ENCODE measurements around the gene ZNF282.
A peak's percentile ranks its signal among the peaks of the same experiment; 100 is the strongest.

Gene ZNF282

DNA sequence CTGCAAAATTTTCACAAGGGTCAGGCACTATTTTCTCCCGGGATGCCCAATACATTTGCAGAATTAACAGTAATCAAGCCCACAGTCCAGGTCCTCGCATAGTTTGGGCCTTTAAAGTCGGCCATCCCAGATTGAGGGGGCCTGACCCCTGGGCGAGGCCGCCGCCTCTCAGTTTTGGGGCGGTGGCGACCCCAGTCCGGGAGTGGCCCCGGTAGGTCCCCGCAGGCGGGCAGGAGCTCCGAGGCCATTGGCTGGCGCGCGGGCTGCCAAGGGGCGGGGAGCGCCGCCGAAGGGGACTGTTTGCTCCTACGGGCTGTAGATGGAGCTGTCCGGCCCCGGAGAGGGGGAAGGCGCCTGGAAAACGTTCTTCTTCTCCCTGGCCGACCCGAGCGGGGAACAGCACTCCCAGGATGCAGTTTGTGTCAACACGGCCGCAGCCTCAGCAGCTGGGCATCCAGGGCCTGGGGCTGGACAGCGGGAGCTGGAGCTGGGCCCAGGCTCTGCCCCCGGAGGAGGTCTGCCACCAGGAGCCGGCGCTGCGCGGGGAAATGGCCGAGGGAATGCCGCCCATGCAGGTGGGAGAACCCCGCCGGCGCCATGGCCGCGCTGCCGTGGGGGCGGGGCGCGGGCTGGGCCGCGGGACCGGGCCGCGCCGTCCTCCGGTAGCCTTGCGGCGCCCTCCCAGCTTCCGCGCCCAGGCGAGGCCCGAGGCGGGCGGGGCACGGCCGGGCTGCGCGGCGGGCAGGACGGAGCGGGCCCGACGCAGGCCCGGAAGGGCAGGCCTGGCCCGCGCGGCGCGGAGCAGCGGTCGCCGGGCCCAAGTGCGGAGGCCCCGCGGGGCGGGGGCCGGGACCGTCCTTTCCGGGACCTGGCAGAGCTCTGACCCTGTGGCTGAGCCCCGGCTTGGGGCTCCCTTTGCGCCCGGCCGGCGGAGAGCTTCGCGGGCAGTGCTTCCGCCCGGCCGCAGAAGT lies at the start of gene ZNF282:
ZNF282 (plus strand) TSS at position 367 of the 971 bp plus-strand sequence; CDS start at position 411, 44 bp downstream.
- DNase-seq = peak; percentile 85 to 94 (median 89)

DNA sequence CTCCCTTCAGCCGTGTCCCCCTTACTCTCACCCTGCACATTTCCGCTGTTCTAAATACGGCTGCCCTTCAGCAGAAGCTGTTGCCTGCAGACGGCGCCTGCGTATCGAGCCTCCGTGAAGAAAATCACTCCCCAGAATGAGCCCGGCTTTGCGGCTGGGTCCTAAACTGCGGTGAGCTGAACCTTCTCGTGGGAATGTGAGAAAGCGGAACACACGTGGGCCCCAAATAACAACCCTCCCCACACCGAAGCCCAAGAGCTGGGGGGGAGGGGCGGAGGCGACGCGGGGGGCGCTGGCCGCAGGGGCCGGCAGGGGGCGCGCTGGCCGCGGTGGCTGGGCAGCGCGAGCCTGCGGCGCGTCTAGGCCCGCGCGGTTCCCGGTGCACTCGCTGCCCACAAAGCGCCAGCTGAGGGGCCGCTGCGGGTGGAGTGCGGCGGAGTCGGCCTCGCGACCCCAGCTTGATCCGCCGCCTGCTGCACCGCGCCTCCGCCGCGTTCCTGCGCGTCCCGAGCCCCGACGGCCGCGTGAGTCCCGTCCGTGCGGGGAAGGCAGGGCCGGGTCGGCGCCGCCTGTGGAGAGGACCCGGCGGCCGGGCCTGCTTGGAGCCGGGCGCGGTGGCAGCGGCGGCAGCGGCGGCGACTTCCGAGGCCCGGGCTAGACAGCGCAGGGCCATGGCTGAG lies 48.1 kb upstream of the ZNF282 start, which contains the start of gene ZNF398:
ZNF398 (plus strand) TSS at position 382 of the 680 bp plus-strand sequence; CDS start at position 672, 290 bp downstream.
- peak; percentile 81 to 96 (median 92) for DNase-seq

DNA sequence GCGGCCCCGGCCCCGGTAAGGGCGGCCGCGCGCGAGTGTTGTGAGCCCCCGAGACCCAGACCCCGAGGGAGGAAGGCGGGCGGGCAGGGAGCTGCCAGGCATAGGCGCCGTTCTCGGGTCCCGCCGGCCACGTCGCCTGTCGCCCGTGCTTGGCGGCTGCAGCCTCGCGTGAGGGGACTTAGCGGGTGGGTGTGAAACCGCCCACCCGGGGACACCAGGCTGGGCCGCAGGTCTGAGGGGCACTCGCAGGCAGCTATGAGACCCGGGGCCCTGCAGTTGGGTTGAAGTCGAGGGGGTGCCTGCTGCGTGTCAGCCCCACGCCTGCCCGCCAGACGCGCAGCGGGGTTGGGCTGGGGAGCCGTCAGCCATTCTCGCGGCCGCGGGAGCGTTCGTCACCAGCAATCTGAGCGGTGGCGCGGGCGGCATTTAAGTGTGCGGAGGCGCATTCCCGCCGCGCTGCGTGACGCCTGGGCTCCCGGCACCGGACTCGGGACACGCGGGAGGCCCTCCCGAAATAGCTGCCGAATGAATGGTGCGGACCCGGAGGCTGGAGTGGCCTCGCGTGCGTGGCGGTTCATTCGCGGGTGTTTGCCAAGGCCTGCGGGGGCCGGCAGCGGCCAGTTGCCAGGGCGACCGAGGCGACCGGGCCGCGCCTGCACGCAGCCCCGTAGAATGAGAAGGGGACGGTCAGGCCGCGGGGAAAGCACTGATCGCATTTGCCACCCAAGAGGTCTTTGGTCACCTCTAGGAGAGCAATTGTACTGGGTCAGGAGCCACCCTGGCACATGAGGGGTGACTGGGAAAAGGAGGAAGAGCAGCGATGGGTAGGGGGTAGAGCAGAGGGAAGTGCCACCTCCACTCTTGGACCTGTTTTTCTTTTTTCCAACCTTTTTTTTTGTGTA lies 47.3 kb upstream of the ZNF282 start:
- peak; percentile 71 to 87 (median 81) for DNase-seq

DNA sequence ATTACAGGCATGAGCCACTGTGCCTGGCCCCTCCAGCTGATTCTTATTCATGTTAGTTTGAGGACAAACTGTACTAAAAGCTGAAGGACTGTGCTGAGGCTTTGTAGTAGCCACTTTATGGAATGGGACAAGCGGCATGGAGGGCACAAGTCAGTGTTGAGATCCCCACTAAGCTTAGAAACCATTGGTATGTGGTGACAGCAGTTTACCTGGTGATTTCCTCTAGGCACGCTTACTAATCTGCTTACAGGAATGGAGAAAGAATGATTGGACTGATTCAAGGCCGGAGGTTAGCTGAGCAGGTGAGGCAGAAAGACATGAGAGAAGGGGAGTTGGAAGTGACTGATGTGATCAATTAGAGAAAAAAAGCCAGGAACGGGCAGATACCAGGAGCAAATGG lies 44.4 kb upstream of the ZNF282 start:
- DNase-seq = no peak

DNA sequence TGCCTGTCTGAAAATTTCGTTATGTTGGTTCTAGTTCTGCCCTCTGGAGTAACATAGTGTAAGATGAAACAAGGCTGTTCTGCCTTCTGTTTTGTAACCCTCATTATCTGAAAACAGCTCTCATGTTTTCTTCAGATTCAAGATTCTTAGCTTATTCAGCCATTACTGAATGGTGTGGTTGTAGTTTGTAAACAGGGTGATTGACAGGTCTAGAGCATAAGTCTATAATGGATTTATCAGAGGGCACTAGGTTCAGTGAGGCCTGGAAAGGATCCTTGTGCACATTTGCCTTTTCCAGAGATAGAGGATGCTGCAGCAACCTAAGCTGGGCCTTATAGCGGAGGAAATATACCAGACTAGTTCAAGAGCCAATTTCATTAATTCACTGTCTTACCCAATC lies 42.0 kb upstream of the ZNF282 start:
- DNase-seq = no peak

DNA sequence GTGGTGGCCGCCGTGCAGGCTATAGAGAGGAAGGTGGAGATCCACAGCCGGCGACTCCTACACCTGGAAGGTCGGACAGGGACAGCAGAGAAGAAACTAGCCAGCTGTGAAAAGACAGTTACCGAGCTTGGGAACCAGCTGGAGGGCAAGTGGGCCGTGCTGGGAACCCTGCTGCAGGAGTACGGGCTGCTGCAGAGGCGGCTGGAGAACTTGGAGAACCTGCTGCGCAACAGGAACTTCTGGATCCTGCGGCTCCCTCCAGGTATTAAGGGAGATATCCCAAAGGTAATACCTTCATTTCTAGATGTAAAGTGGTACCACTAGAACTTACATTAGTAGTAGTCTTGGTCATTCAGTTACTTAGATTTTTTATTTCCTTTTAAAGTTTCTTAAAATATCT lies 41.3 kb upstream of the ZNF282 start:
- no peak for DNase-seq

DNA sequence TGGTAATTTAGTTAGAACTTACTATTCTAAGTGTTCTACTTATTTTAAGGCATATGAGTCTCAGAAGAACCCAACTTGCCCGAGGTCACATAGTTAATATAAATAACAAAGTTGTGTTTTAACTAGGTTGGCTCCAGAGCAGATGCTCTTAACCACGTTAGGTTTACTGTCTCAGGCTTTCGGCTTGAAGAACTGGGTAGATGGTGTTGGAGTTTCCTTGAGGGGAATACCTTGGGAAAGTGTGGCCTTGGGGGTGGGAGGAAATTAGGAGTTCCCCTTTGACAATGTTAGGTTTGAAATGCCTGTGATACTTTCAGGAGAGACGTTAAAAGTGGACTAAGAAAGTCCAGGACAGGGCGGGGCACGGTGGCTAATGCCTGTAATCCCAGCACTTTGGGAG lies 38.4 kb upstream of the ZNF282 start:
- peak in 1 of 3 donors; percentile 8 for DNase-seq

DNA sequence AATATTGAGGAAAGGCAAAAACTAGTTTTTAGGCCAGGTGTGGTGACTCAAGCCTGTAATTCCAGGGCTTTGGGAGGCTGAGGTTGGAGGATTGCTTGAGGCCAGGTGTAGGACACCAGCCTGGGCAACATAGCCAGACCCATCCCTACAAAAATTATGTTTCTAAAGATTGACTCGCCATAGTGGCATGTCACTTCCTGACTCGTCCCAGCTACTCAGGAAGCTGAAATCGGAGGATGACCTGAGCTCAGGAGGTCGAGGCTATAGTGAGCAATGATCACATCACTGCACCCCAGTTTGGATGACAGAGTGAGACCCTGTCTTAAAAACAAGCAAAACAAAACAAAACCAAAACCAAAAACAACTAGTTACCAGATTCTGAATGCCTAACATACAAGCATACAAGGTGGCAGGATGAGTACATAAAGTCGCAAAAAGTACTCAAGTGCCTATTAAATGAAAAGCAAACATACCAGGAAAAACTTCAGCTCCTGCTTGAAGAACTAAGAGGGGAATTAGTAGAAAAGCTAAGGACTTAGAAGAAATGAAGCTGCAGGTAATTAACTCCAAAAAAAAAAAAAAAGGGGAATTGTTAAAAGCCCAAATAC lies 34.0 kb upstream of the ZNF282 start:
- DNase-seq = peak in 2 of 3 donors; percentile 11 to 42

DNA sequence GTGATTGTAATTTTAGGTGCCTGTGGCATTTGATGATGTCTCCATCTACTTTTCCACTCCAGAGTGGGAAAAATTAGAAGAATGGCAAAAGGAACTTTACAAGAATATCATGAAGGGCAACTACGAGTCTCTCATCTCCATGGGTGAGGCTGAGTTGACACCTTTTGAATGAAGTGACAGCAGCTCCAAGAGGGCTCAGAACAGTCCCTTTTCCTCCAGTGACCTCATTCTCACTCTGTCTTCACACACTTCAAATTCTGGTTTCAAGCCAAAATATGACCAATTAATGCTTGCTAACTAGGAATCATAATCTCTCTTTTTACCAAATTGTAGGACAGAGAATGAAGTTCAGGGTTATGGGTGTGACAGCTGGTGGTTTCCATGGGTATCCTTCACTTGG lies 29.2 kb upstream of the ZNF282 start:
- DNase-seq = no peak

DNA sequence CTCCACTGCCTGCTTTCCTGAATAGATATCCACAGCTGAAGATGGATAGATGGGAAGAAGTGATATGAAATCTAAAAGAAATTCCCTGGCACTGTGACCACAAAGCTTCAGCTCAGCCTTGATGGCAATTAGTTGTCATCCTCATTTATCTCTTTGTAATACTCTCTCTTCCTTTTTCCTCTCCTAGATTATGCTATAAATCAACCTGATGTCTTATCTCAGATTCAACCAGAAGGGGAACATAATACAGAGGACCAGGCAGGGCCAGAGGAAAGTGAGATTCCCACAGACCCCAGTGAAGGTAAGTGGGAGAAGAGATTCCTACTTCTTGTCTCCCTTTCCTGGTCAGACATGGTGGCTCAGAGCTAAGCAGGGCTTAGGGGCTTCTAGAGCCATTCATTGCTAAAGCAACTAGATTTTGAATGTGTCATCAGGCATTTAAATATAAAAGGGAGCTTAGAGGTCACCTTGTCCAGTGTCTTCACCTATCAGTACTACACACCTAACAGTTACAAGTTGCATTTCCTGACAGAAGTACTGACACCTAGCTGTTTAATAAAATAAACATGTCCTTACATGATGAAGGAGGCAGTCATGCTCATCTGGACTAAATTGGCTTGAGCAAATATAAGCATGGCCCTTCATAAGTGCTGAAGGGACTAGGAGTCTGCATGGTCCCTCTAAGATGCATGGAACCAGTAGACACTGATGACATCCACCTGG lies 28.6 kb upstream of the ZNF282 start:
- DNase-seq = no peak

DNA sequence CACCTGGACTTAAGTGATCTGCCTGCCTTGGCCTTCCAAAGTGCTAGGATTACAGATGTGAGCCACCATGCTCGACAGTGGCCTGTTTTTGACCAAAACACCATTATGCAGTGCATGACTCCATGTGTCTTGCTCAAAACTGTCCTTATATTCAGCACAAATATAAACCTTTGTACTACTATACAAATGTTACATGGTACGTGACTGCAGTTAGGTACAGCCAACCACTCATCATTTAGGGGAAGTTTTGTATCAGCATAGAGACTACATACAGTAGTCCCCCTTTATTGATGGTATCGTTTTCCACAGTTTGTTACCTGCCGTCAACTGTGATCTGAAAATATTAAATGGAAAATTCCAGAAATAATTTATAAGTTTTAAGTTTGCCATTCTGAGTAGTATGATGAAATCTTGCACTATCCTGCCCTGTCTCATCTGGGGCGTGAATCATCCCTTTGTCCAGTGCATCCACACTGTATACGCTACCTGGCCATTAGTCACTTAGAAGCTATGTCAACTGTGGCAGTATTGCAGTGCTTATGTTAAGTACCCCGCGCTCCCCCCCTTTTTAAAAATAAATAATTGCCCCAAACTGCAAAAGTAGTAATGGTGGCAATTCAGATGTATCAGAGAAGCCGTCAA lies 23.3 kb upstream of the ZNF282 start:
- no peak for DNase-seq

DNA sequence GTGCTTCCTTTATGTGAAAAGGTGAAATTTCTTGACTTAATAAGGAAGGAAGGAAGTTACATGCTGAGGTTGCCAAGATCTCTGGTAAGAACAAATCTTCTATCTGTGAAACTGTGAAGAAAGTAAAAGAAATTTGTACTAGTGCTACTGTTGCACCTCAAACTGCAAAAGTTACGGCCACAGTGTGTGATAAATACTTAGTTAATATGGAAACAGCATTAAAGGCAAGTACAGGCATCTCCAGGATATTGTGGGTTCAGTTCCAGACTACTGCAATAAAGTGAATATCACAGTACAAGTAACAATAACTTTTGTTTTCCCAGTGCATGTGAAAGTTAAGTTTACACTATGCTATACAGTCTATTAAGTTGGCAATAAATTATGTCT lies 22.8 kb upstream of the ZNF282 start:
- no peak for DNase-seq

DNA sequence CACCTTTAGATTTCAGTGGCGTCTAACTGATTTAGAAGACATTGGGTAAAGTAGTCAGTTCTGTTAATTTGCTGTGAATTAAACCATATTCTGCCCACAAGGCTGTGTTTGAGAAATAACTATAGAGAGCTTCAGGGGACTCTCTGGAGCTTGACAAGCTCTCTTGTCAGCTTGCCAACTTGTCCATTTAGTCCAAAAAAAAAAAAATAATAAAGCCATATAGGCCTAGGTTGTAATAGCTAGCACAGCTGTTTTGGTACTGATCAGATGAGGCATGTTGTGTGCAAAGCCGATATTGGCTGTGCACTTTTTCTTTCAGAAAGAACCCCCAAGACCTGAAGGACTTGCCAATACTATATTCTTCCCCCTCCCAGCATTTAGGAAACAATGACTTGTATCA lies 20.2 kb upstream of the ZNF282 start:
- DNase-seq = no peak

DNA sequence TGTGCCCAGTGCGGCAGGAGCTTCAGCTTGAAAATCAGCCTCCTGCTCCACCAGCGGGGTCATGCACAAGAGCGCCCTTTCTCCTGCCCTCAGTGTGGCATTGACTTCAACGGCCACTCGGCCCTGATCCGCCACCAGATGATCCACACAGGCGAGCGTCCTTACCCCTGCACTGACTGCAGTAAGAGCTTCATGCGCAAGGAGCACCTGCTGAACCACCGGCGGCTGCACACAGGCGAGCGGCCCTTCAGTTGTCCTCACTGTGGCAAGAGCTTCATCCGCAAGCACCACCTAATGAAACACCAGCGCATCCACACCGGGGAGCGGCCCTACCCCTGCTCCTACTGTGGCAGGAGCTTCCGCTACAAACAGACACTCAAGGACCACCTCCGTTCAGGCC lies 16.1 kb upstream of the ZNF282 start:
- no peak for DNase-seq

DNA sequence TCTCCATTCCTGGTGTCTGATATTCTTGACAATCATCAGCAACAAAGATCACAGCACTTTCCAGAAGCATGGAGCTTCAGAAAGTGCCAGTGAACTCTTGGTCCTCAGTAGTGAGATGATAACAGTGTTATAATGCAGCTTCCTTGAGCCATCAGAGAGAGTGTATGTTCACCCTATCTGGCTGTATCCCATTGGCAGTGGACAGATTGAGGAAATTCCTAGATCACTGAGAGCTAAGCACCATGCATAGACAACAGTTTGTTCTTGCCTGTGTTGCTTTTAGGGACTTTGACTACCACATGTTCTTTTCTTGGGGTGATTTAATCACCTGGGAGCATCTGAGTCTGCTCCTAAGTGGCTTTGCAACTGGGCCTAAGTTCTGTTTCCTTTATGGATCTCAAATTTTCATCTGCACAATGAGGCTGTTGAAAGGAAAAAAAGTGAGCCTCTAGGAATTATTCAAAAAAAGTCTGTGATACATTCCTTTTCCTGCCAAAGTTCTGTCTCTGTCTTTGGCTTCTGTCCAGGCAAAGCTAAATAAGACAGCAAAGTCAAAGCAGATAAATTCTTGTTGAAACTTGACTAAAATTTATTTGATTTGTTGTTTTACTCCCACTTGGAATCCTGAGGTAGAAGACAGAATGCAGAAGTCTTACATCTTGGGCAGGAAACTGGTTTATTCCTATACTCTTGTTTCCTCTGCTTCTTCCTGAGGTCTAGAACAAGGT lies 14.5 kb upstream of the ZNF282 start:
- DNase-seq = no peak

DNA sequence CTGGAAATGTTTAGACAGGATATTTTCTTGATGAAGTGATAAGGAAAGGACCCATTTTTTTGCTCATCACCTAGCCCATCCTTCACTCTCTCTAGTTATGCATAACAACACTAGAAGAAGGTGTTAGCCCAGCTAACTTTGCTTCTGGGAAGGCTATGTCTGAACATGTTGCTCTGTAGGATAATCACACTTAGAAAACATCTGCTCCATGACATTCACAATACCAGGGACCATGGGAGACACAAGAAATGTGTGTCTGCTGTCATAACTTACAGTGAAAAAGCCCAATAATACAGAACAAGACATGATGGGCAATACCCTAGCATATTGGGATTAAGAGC lies 13.9 kb upstream of the ZNF282 start:
- no peak for DNase-seq

DNA sequence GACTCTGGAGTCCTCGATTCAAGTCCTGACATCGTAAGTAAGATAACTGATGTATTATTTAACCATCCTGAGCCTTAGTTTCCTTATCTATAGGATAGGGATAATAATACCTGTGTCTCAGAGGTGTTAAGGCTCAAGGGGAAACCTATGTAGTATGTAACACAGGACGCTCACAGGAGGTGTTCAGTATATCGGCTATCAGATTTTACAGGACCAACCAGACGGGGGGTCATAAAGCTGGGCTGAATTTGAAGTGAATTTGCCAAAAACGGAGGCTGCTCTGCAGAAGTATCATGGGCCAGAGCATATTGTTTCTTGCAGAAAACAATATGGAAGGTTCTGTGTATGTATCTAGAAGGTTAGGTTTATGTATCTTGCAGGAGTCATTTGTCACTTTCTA lies 11.1 kb upstream of the ZNF282 start:
- DNase-seq = no peak

DNA sequence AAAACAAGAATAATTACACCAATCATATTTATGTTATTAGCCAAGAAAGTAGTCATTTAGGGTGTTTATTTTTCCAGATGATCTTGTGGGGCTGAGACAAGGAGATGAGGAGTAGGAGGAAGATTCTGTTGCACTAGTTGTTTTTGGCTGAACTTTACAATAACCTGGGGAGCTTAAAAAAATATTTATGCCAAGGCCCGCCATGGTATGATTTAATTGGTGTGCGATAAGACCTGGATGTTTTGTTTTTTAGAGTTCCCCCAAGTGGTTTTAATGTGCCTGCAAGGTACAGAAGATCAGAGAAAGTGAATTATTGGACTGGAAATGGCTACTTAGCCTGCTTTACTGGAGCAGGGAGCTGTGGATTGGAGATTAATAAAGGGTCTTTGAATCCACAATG lies 7.1 kb upstream of the ZNF282 start:
- no peak for DNase-seq

DNA sequence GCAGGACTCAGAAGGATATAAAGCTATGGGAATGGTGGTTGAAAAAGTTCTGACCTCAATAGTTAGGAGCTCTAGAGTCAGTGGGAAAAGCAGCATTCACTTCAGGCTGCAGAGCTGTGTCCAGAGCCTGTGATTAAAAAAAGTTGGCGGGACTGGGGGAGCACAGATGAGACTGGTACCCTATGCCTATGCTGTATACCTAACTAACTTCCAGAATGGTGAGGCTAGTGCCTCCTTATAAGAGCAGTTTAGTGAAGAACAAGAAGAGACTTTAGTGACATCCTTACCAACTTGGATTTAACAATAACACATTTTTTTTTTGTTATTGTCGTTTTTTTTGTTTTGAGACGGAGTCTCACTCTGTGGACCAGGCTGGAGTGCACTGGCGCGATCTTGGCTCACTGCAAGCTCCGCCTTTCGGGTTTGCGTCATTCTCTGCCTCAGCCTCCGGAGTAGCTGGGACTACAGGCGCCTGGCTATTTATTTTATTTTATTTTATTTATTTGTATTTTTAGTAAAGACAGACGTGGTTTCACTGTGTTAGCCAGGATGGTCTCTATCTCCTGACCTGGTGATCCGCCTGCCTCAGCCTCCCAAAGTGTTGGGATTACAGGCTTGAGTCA lies 6.6 kb upstream of the ZNF282 start:
- DNase-seq = no peak

DNA sequence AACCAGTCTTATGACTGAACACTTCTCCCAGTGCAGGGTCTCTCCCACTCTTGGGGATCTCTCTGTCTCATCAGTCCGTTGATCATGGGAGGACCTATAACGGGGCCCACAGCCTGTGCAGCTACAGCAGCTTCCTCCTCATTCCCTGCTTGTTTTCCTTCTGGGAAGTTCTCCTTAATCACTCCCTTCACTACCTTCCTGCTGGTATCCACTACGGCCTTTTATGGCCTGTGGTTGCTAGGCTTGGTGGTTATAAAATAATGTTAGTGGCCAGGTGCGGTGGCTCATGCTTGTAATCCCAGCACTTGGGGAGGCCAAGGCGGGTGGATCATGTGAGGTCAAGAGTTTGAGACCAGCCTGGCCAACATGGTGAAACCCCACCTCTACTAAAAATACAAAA lies 3.5 kb upstream of the ZNF282 start:
- DNase-seq = no peak
